T1000 (cell line): Measurements from ENCODE around the gene DOCK3.
"Not testable (repeated sequence)": the region's sequence is repeated elsewhere in the genome, so short reads cannot be mapped to it uniquely, and the experiment has no call there.

Source experiments
- DNase-seq: peaks from one replicate; lab custom pipeline; 2025; ENCODE audit warnings: mixed read lengths; lab: John Stamatoyannopoulos, UW

Gene DOCK3

DNA sequence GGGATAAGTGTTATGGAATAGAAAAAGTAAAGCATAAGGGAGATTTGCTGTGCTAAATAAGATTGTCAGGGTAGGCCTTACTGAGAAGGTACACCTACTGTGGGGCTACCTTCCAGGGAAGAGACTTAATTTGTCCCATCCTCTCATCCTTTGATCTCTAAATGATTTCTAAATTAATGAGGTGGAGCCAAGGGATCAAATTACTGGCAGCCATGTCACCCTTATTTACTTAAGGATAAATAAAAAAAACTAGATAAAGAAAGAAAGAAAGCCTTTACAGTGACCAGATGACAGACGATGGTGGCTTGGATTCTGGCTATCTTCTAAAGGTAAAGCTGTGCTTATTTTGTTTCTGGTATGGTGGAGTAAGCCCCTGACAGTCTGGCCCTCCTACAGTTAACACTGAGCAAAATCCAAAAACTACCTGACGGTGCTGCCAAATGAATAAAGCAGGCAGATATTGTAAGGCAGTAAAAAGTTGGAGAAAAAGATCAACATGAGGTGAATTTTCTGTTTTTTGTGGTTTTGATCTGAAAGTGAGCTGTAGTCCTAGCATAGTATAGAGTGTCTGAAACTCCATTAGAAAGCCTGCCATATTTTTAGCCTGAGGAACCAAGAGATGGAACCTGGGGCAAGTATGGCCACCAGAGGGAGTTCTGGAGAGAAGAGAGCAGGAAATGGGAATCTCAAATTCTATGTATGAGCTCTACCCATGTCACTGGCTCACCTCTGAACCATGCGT is 425.2 kb downstream of the DOCK3 start:
- peak; percentile 11 for DNase-seq

DNA sequence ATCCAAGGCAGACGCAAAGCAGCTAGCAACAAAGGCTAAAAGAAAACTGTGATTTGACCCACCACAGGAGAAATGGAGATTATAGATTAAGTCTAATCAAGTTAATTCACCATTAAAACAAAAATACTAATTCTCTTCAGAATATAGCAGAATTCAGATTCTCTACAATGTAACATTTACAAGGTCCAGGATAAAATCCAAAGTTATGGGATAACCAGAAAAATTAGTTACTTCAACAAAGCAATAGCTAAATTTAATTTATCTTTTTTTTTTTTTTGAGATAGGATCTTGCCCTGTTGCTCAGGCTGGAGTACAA is 425.8 kb downstream of the DOCK3 start:
- no peak for DNase-seq

DNA sequence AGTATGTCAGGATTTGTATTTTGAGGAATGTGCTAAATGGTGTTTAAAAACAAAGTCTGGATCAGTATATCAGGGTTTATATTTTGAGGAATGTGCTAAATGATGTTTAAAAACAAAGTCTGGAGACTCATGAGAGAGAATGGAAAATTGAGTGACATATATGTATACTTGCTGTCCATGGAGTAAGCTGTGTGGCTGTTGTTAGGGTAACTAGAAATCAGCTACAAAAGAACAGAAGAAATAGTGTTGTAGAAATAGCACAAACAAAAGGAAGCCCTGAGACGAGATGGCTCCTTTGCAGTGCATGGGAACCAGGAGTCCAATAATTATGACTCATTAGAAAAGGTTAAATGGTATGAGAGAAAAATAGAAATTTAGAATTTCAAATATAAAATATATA is 427.7 kb downstream of the DOCK3 start:
- no peak for DNase-seq

GRCh38 chr3:51106242-51106876 is 431.6 kb downstream of the DOCK3 start:
- DNase-seq: no peak

GRCh38 chr3:51110586-51110985 is 435.9 kb downstream of the DOCK3 start:
- DNase-seq: no peak

- DNase-seq: no peak
These were observed 448.2 kb downstream of the DOCK3 start for GRCh38 chr3:51122944-51123343.

- DNase-seq: no peak
These were observed 448.8 kb downstream of the DOCK3 start for GRCh38 chr3:51123531-51123930.

- not testable (repeated sequence) for DNase-seq
These were observed 456.9 kb downstream of the DOCK3 start for GRCh38 chr3:51131607-51132006.

DNA sequence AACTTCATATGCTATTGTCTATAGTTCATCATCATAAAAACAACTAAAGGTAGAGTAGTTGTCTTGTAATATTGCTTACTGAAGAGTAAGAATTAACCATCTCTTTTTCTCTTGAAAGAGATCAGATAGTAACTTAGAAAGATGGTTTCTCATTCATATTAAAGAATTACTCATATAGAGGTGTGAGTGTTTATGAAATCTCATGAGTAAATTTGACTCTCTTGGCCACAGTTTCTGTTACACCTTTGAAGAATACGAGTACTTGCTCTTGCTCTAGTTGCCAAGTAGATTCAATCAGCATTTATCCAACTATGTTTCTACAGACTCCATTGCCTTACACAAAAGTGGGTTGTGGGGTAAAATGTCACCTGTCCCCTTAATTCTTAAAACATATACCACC is 463.0 kb downstream of the DOCK3 start:
- DNase-seq: no peak

DNA sequence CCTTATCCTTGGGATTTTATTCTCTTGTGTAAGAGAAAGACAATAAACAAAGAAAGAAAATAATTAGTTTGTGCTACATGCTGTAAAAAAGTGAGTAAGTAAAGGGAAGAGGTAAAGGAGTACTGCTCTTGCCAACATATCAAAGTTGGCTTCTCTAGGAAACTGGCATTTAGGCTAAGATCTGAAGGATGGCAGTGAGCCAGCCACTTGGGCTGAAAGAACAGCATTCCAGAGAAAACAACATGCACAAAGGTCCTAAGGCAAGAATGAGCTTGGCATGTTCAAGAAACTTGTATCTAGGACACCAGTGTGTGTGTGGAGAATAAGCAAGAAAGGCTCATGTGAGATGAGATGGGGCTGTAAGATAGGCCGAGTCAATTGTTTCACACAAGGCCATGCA is 464.9 kb downstream of the DOCK3 start:
- DNase-seq: no peak

DNA sequence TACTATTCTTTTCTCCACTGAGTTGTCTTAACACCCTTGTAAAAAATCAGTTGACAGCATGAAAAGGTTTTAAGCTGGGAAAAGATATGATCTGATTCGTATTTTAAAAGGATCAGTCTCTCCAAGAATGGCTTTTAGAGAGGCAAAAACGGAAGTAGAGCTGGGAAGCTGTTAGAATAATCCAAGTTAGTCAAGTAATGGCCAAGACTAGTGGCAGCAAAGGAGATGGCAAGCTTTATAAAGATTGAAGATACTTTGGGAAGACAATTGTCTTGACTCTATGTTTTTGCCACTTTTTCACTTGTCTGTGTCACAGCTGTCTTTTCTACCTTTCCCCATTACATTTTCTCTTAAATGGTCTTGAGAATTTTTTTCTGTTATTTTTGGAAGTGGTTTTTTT is 466.8 kb downstream of the DOCK3 start:
- DNase-seq: no peak

DNA sequence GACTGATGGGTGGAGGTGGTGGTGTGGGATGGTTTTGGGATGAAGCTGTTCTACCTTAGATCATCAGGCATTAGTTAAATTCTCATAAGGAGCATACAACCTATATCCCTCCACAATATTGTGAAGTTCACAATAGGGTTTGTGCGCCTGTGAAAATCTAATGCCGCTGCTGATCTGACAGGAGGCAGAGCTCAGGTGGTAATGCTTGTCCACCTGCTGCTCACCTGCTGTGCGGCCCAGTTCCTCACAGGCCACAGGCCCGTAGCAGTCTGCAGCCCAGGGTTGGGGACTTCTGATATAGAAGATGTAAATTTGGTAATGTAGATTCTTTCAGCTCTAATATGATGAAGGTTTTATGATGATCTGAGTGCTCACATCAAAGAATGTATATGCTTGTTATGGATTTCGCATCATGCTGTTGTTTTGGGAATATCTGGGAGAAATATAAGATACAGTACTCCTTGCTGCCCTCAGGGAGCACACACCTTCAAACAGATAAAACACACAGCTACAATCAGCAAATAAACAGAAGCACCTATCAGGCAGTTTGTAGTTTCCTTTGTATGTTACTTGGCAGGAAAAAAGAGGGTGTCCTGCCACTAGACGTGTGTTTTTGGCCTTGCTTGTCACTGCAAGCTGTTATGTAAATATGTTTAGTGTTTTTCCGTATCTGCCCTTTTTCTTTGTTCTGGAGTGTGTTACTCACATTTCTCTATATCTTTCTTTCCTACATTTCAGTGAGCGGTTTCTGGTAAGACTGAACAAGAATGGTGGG is 471.3 kb downstream of the DOCK3 start:
- no peak for DNase-seq

- no peak for DNase-seq
These were observed 472.1 kb downstream of the DOCK3 start for GRCh38 chr3:51146781-51147180.

- DNase-seq: no peak
These were observed 481.4 kb downstream of the DOCK3 start for GRCh38 chr3:51156147-51156546.

DNA sequence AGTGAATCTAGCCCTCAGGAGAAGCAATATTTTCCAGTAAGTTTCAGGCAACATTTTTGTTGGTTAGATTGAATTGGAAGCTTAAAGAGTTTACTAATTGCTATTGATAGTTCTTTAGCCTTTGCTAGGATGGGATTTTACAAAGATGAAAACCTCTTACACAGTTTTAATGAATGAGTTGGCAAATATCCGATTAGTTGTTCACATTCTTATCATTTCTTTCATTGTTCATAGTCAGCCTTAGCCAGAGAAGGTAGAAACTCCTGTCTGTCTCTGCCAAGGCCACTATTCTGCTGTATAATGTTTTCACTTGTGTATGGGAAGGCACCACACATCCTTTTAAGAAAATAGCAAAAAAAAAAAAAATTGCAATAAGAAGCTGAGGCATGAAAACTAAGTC is 488.3 kb downstream of the DOCK3 start:
- no peak for DNase-seq

DNA sequence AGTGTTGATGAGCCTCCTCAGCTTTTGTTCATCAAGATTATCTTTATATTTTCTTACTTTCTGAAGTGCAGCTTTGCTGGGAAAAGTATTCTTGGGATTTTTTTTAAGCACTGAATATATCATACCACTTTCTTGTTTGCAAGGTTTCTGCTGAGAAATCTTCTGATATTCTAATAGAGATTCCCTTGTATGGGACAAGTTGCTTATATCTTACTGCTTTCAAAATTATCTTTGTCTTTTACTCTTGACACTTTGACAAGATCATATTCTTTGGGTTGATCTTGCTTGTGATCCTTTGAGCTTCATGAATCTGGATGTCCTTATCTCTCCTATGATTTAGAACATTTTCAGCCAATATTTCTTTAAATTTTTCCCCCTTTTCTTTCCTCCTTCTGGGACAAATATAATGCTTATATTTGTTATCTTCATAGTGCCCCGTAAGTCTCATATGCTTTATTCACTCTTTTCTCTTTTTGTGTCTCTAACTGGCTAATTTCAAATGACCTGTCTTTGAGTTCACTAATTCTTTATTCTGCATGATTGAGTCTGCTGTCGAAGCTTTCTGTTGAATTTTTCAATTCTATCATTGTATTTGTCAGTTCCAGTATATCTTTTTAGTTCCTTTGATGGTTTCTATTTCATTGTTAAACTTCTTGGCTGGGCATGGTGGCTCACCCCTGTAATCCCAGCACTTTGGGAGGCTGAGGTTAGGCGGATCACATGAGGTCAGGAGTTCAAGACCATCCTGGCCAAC is 499.0 kb downstream of the DOCK3 start:
- no peak for DNase-seq

GRCh38 chr3:51176923-51177322 is 502.2 kb downstream of the DOCK3 start:
- no peak for DNase-seq

DNA sequence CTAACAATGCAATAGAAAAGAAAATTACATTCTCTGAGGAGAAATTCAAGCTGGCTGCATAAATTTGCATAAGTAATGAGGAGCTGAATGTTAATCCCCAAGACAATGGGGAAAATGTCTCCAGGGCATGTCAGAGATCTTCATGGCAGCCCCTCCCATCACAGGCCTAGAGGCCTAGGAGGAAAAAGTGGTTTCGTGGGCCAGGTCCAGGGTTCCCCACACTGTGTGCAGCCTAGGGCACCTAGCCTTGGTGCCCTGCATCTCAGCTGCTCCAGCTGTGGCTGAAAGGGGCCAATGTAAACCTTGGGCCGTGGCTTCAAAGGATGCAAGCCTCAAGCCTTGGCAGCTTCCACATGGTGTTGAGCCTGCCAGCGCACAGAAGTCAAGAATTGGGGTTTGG is 511.7 kb downstream of the DOCK3 start:
- DNase-seq: not testable (repeated sequence)

DNA sequence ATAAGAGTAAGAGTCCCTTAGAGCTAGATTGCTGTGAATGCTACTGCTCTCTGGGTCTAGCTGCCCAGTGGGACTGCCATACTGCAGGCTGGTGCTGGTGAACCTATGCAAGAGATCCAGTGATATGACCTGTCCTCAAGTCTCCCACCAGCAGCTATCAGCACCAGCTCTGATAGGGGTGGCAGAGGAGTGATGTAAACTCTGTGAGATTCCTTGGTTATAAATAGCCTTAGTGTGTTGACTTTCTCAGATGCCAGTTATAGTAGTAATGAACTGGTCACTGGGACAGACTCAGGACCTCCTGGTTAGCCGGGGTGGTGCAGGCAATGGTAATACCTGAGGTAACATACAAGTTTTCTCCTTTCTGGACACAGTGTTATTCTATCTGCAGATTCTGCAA is 515.5 kb downstream of the DOCK3 start:
- no peak for DNase-seq

GRCh38 chr3:51190827-51191226 is 516.1 kb downstream of the DOCK3 start:
- no peak for DNase-seq

DNA sequence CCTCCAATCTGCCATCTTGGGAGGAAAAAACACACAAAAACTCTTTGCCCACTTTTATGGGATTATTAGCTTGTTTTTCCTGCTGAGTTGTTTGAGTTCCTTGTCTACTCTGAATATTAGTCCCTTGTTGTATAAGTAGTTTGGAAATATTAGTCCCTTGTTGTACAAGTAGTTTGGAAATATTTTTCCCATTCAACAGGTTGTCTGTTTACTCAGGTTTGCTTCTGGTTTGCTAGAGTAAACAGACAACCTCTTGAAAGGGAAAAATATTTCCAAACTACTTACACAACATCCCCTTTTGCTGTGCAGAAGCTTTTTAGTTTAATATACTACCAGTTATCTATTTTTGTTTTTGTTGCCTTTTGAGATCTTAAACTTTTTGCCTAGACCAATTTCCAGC is 517.0 kb downstream of the DOCK3 start:
- DNase-seq: no peak

GRCh38 chr3:51198477-51198876 is 523.8 kb downstream of the DOCK3 start:
- no peak for DNase-seq

GRCh38 chr3:51199296-51199695 is 524.6 kb downstream of the DOCK3 start:
- DNase-seq: not testable (repeated sequence)
